Measurements from ENCODE around the gene CFAP46. TPM values are rescaled to one million over a fixed set of nuclear protein-coding genes. Genes with fewer than 3 reads are reported as not detected.
"Not testable (repeated sequence)": the region's sequence is repeated elsewhere in the genome, so short reads cannot be mapped to it uniquely, and the experiment has no call there.

The CFAP46 gene
- total and polyA plus RNA-seq, 4 donors = 0.33 to 0.59 (median 0.42) TPM

DNA sequence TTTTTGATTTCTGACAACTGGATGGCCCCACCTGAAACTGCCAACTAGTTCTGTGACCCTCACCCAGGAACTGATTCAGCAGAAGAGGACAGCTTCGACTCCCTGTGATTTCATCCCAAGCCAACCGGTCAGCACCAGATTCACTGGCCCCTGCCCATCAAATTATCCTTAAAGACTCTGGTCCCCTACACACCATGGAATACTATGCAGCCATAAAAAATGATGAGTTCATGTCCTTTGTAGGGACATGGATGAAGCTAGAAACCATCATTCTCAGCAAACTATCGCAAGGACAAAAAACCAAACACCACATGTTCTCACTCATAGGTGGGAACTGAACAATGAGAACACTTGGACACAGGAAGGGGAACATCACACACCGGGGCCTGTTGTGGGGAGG lies 13.9 kb upstream of the CFAP46 start:
- H3K27me3 ChIP-seq (ENCODE audit: control insufficient read depth in 4 of 4, insufficient read depth in 4 of 4, low read length in 3 of 4); DNase-seq (ENCODE audit: low spot score); H3K9ac ChIP-seq (ENCODE audit: low read depth in 1 of 2, low read length in 2 of 2); H3K9me3 ChIP-seq (ENCODE audit: control insufficient read depth in 4 of 4, low read length in 3 of 4); H3K4me1 ChIP-seq (ENCODE audit: control insufficient read depth in 4 of 4, insufficient read depth in 4 of 4, low read length in 3 of 4); H3K27ac ChIP-seq (ENCODE audit: low read depth in 1 of 2, low read length in 2 of 2); H3K36me3 ChIP-seq (ENCODE audit: control insufficient read depth in 4 of 4, insufficient read depth in 3 of 4, low read depth in 1 of 4, low read length in 3 of 4); H3K4me3 ChIP-seq (ENCODE audit: low read depth in 1 of 3, low read length in 3 of 3): not testable (repeated sequence)
- 84% methylated on average over 3 of the region's 4 CpGs for WGBS

DNA sequence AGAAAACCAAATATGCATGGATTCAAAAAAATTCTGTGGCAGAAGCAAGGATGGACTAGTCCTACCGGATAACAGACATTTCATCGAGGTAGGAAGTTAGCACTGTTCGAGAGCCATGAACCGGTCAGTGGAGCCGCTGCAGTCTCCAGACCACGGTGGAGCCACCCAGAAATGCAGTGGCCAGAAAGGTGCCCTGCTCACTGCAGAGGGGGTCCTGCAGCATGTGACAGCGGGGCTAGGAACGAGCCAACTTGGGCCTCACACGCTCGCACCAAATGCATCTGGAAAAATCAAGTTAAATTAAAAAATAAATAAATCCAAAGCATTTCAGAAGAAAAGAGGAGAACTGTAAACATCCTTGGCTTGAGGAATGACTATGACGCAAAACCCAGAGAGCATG lies 13.1 kb upstream of the CFAP46 start:
- WGBS = 93% methylated on average over 11 of the region's 11 CpGs
- Histone ChIP-seq H3K9me3 (ENCODE audit: control insufficient read depth in 4 of 4, low read length in 3 of 4) (no peaks in the 10 kb centered on the region), H3K9ac (ENCODE audit: low read depth in 1 of 2, low read length in 2 of 2) (no peak overlapping the region), H3K27ac (ENCODE audit: low read depth in 1 of 2, low read length in 2 of 2) (no peak overlapping the region), H3K36me3 (ENCODE audit: control insufficient read depth in 4 of 4, insufficient read depth in 3 of 4, low read depth in 1 of 4, low read length in 3 of 4) (no peaks in the 10 kb centered on the region), H3K4me1 (ENCODE audit: control insufficient read depth in 4 of 4, insufficient read depth in 4 of 4, low read length in 3 of 4) (no peaks in the 10 kb centered on the region), H3K27me3 (ENCODE audit: control insufficient read depth in 4 of 4, insufficient read depth in 4 of 4, low read length in 3 of 4) (peaks cover 0 to 5% (median 2%) of the 10 kb centered on the region in 4 donors), H3K4me3 (ENCODE audit: low read depth in 1 of 3, low read length in 3 of 3) (no peak overlapping the region)
- DNase-seq (ENCODE audit: low spot score) = no peak
- TF ChIP-seq REST (IDR thresholded peaks at IDR 0.05) (no peak), NR2F2 (IDR thresholded peaks at IDR 0.05) (no peak), ZBTB33 (IDR thresholded peaks at IDR 0.05) (no peak), FOXA2 (IDR thresholded peaks at IDR 0.05) (no peak), JUND (IDR thresholded peaks at IDR 0.05) (no peak), EGR1 (IDR thresholded peaks at IDR 0.05; ENCODE audit: low read depth in 2 of 2) (no peak), YY1 (IDR thresholded peaks at IDR 0.05) (no peak), RAD21 (IDR thresholded peaks at IDR 0.05) (no peak), RXRA (IDR thresholded peaks at IDR 0.05) (no peak), CTCF (IDR thresholded peaks at IDR 0.05; ENCODE audit: low read depth, low read length, missing input control) (no peak), FOXA1 (IDR thresholded peaks at IDR 0.05) (no peak), GABPA (IDR thresholded peaks at IDR 0.05 in 1 of 2, conservative IDR thresholded peaks at IDR 0.05 in 1 of 2) (no peak), SP1 (IDR thresholded peaks at IDR 0.05) (no peak), HNF4G (IDR thresholded peaks at IDR 0.05) (no peak)
- TF ChIP-seq, protein P1, sequence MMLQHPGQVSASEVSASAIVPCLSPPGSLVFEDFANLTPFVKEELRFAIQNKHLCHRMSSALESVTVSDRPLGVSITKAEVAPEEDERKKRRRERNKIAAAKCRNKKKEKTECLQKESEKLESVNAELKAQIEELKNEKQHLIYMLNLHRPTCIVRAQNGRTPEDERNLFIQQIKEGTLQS (IDR thresholded peaks at IDR 0.05) = no peak
- TF ChIP-seq, protein P2, sequence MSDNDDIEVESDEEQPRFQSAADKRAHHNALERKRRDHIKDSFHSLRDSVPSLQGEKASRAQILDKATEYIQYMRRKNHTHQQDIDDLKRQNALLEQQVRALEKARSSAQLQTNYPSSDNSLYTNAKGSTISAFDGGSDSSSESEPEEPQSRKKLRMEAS (IDR thresholded peaks at IDR 0.05) = no peak

Data from liver (tissue), 9 donors.